ENCODE data around the gene PXYLP1. TPM values are rescaled to one million over a fixed set of nuclear protein-coding genes. Genes with fewer than 3 reads are reported as not detected.
A peak's percentile ranks its signal among the peaks of the same experiment; 100 is the strongest.

Gene PXYLP1
- total and polyA plus RNA-seq, 2 of the 8 experiments (the other 6 are each of a cell fraction or from before 2014, with no cell fraction given): 19.4 to 20.6 TPM

DNA sequence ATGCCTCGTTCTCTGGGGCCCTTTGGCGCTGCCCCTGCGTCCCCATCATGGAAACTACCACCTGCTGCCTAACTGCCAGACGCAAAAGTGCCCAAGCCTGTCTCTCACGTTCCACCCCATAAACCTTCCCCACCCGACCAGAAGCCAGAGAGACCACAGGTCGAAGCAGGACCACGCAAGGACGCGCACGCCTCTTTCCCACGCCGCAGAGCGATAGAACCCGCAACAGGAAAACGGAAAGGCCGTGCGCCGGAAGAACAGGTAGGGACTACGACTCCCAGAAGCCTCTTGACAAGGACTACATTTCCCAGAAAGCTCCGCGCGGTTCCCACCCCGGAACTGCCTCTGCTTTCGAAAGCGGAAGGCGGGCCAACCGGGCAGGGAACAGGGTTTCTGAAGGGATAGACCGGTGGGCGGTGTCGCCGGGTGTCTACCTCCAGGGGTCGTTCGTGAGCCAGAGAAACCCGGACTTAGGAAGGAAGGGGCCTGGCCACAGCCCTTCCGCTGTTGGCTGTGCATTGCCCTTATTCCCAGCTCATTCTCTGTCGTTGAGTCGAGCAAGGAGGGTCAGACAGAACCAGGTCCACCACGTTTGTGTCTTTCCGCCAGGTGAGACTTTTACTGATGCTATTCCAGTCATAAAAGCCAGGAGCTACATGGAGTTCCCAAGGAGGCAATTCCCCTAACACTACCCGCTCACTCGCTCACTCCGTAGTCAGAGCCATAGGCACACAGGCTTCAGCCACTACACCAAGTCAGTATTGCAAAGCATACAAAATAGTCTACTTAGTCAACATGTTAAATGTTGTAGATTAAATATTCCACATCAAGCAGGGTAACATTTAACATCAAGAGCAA lies 80.1 kb downstream of the PXYLP1 start (continued):
- TF ChIP-seq SIN3A (conservative IDR thresholded peaks at IDR 0.05 in 1 of 2, IDR thresholded peaks at IDR 0.05 in 1 of 2; ENCODE audit: low read depth in 1 of 2, low read length in 2 of 2) (0 out of 4 replicates have a peak, but pooled peaks of 1 of the 2 experiments have one; percentile 51), RNF2 (IDR thresholded peaks at IDR 0.05; ENCODE audit: borderline replicate concordance, low read depth, low read length, missing control alignments, poor library complexity, severe bottlenecking) (no peak), HDAC6 (IDR thresholded peaks at IDR 0.05; ENCODE audit: low read depth, low read length) (no peak), RAD21 (IDR thresholded peaks at IDR 0.05 in 1 of 2, conservative IDR thresholded peaks at IDR 0.05 in 1 of 2; ENCODE audit: low read depth in 2 of 2, low read length in 2 of 2) (peak; percentile 89), SP1 (IDR thresholded peaks at IDR 0.05; ENCODE audit: low read depth, low read length) (0 out of 2 replicates have a peak, but pooled peaks have one; percentile 65), ASH2L (IDR thresholded peaks at IDR 0.05; ENCODE audit: low read length) (peak; percentile 62), SP4 (IDR thresholded peaks at IDR 0.05; ENCODE audit: low read length) (peak; percentile 59; the same call in 1 of the 2 replicates)
- TF ChIP-seq, protein P1, sequence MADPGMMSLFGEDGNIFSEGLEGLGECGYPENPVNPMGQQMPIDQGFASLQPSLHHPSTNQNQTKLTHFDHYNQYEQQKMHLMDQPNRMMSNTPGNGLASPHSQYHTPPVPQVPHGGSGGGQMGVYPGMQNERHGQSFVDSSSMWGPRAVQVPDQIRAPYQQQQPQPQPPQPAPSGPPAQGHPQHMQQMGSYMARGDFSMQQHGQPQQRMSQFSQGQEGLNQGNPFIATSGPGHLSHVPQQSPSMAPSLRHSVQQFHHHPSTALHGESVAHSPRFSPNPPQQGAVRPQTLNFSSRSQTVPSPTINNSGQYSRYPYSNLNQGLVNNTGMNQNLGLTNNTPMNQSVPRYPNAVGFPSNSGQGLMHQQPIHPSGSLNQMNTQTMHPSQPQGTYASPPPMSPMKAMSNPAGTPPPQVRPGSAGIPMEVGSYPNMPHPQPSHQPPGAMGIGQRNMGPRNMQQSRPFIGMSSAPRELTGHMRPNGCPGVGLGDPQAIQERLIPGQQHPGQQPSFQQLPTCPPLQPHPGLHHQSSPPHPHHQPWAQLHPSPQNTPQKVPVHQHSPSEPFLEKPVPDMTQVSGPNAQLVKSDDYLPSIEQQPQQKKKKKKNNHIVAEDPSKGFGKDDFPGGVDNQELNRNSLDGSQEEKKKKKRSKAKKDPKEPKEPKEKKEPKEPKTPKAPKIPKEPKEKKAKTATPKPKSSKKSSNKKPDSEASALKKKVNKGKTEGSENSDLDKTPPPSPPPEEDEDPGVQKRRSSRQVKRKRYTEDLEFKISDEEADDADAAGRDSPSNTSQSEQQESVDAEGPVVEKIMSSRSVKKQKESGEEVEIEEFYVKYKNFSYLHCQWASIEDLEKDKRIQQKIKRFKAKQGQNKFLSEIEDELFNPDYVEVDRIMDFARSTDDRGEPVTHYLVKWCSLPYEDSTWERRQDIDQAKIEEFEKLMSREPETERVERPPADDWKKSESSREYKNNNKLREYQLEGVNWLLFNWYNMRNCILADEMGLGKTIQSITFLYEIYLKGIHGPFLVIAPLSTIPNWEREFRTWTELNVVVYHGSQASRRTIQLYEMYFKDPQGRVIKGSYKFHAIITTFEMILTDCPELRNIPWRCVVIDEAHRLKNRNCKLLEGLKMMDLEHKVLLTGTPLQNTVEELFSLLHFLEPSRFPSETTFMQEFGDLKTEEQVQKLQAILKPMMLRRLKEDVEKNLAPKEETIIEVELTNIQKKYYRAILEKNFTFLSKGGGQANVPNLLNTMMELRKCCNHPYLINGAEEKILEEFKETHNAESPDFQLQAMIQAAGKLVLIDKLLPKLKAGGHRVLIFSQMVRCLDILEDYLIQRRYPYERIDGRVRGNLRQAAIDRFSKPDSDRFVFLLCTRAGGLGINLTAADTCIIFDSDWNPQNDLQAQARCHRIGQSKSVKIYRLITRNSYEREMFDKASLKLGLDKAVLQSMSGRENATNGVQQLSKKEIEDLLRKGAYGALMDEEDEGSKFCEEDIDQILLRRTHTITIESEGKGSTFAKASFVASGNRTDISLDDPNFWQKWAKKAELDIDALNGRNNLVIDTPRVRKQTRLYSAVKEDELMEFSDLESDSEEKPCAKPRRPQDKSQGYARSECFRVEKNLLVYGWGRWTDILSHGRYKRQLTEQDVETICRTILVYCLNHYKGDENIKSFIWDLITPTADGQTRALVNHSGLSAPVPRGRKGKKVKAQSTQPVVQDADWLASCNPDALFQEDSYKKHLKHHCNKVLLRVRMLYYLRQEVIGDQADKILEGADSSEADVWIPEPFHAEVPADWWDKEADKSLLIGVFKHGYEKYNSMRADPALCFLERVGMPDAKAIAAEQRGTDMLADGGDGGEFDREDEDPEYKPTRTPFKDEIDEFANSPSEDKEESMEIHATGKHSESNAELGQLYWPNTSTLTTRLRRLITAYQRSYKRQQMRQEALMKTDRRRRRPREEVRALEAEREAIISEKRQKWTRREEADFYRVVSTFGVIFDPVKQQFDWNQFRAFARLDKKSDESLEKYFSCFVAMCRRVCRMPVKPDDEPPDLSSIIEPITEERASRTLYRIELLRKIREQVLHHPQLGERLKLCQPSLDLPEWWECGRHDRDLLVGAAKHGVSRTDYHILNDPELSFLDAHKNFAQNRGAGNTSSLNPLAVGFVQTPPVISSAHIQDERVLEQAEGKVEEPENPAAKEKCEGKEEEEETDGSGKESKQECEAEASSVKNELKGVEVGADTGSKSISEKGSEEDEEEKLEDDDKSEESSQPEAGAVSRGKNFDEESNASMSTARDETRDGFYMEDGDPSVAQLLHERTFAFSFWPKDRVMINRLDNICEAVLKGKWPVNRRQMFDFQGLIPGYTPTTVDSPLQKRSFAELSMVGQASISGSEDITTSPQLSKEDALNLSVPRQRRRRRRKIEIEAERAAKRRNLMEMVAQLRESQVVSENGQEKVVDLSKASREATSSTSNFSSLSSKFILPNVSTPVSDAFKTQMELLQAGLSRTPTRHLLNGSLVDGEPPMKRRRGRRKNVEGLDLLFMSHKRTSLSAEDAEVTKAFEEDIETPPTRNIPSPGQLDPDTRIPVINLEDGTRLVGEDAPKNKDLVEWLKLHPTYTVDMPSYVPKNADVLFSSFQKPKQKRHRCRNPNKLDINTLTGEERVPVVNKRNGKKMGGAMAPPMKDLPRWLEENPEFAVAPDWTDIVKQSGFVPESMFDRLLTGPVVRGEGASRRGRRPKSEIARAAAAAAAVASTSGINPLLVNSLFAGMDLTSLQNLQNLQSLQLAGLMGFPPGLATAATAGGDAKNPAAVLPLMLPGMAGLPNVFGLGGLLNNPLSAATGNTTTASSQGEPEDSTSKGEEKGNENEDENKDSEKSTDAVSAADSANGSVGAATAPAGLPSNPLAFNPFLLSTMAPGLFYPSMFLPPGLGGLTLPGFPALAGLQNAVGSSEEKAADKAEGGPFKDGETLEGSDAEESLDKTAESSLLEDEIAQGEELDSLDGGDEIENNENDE (IDR thresholded peaks at IDR 0.05; ENCODE audit: insufficient replicate concordance, low read length): no peak
